ENCODE measurements around the gene LBHD1.

- TF ChIP-seq EZH2 (IDR thresholded peaks at IDR 0.05; ENCODE audit: borderline replicate concordance, low read depth, low read length, poor library complexity, severe bottlenecking) (no peak), CTCF (conservative IDR thresholded peaks at IDR 0.05; ENCODE audit: low read depth, low read length) (no peak)
These were observed 15.7 kb upstream of the LBHD1 start for GRCh38 chr11:62687508-62688396.
